Trophoblast cell (in vitro differentiated cells and primary cell): ENCODE data around the gene PATL2.
"Not testable (repeated sequence)": the region's sequence is repeated elsewhere in the genome, so short reads cannot be mapped to it uniquely, and the experiment has no call there.

Source experiments
- DNase-seq, 2 donors: peaks; one replicate each; pipeline ENCODE4 v3.0.0-alpha.2; 2016
- H2AFZ ChIP-seq: 2 replicates; pipeline ENCODE4 v1.6.1; 2013; ENCODE audit warnings: low read length, moderate library complexity, mild to moderate bottlenecking; ENCODE audit not compliant: insufficient read depth, poor library complexity
- H2AK5ac ChIP-seq: 2 replicates; pipeline ENCODE4 v1.6.1; 2013; ENCODE audit warnings: mild to moderate bottlenecking, low read length
- H2BK120ac ChIP-seq: 2 replicates; pipeline ENCODE4 v1.6.1; 2013; ENCODE audit warnings: low read length, mild to moderate bottlenecking, moderate library complexity; ENCODE audit not compliant: insufficient read depth, poor library complexity
- H2BK12ac ChIP-seq: 2 replicates; pipeline ENCODE4 v1.6.1; 2013; ENCODE audit warnings: mild to moderate bottlenecking, low read length, moderate library complexity
- H2BK5ac ChIP-seq: 2 replicates; pipeline ENCODE4 v1.6.1; 2013; ENCODE audit warnings: low read length, low read depth, moderate library complexity, mild to moderate bottlenecking; ENCODE audit not compliant: poor library complexity
- H3K14ac ChIP-seq: 2 replicates; pipeline ENCODE4 v1.6.1; 2013; ENCODE audit warnings: mild to moderate bottlenecking, low read length
- H3K18ac ChIP-seq: 2 replicates; pipeline ENCODE4 v1.6.1; 2013; ENCODE audit warnings: mild to moderate bottlenecking, low read length
- H3K23ac ChIP-seq: 2 replicates; pipeline ENCODE4 v1.6.1; 2013; ENCODE audit warnings: low read length
- H3K27ac ChIP-seq: 2 replicates; pipeline ENCODE4 v1.5.1; 2013; ENCODE audit warnings: low read depth, mild to moderate bottlenecking, inconsistent platforms, low read length, moderate library complexity
- H3K27me3 ChIP-seq: 2 replicates; pipeline ENCODE4 v1.6.1; 2013; ENCODE audit warnings: inconsistent platforms, mild to moderate bottlenecking, low read length, moderate library complexity; ENCODE audit not compliant: insufficient read depth
- H3K36me3 ChIP-seq, 2 experiments: 1 replicate in 1 of 2; 2 replicates in 1 of 2; pipeline ENCODE4 v1.6.1; 2013; ENCODE audit warnings: low read length in 2 of 2, mild to moderate bottlenecking in 2 of 2, moderate library complexity in 1 of 2; ENCODE audit not compliant: insufficient read depth in 2 of 2, control insufficient read depth in 1 of 2
- H3K4ac ChIP-seq: 2 replicates; pipeline ENCODE4 v1.6.1; 2013; ENCODE audit warnings: low read depth, mild to moderate bottlenecking, low read length, moderate library complexity
- H3K4me1 ChIP-seq, 2 experiments: 1 replicate in 1 of 2; 2 replicates in 1 of 2; pipeline ENCODE4 v1.6.1; 2013; ENCODE audit warnings: low read length in 2 of 2, mild to moderate bottlenecking in 2 of 2, moderate library complexity in 1 of 2; ENCODE audit not compliant: insufficient read depth in 2 of 2, control insufficient read depth in 1 of 2
- H3K4me2 ChIP-seq: 2 replicates; pipeline ENCODE4 v1.6.1; 2013; ENCODE audit warnings: inconsistent platforms, mild to moderate bottlenecking, low read length, moderate library complexity
- H3K4me3 ChIP-seq: 2 replicates; pipeline ENCODE4 v1.5.1; 2013; ENCODE audit warnings: mild to moderate bottlenecking, low read depth, low read length, inconsistent platforms
- H3K79me1 ChIP-seq: one replicate; pipeline ENCODE4 v1.6.1; 2013; ENCODE audit warnings: low read length
- H3K79me2 ChIP-seq: 2 replicates; pipeline ENCODE4 v1.6.1; 2013; ENCODE audit warnings: low read length, mild to moderate bottlenecking; ENCODE audit not compliant: control insufficient read depth, insufficient read depth, poor library complexity
- H3K9ac ChIP-seq: 2 replicates; pipeline ENCODE4 v1.6.1; 2013; ENCODE audit warnings: mild to moderate bottlenecking, low read length
- H3K9me3 ChIP-seq: 2 replicates; pipeline ENCODE4 v1.6.1; 2013; ENCODE audit warnings: low read depth, mild to moderate bottlenecking, control low read depth, inconsistent platforms, low read length; ENCODE audit not compliant: insufficient read depth
- H4K12ac ChIP-seq: 2 replicates; pipeline ENCODE4 v1.6.1; 2013; ENCODE audit warnings: low read depth, mild to moderate bottlenecking, low read length, moderate library complexity
- H4K8ac ChIP-seq: 2 replicates; pipeline ENCODE4 v1.6.1; 2013; ENCODE audit warnings: low read depth, mild to moderate bottlenecking, low read length, moderate library complexity
- H4K91ac ChIP-seq: one replicate; pipeline ENCODE4 v1.6.1; 2013; ENCODE audit warnings: low read depth, mild to moderate bottlenecking, low read length, moderate library complexity
- WGBS: extraction: QIAGEN DNeasy Blood & Tissue Kit; methylation state at CpG from one replicate; pipeline ENCODE4 v1.1.7; 2013; ENCODE audit warnings: missing lambda C conversion rate; ENCODE audit not compliant: insufficient read length, insufficient coverage; ENCODE audit errors: extremely low coverage; 5-methylcytosine and 5-hydroxymethylcytosine counted together

PATL2 gene

DNA sequence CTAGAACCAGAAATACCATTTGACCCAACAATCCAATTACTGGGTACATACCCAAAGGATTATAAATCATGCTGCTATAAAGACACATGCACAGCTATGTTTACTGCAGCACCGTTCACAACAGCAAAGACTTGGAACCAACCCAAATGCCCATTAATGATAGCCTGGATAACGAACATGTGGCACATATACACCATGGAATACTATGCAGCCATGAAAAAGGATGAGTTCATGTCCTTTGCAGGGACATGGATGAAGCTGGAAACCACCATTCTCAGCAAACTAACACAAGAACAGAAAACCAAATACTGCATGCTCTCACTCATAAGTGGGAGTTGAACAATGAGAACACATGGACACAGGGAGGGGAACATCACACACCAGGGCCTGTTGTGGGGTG, 21.8 kb downstream of the PATL2 start:
- no CpG with 5 or more reads among the region's 2 CpGs for WGBS
- H3K27me3 ChIP-seq, H2AK5ac ChIP-seq, H2AFZ ChIP-seq, H2BK5ac ChIP-seq, H3K27ac ChIP-seq, H3K79me2 ChIP-seq, H3K36me3 ChIP-seq, H2BK12ac ChIP-seq, H3K79me1 ChIP-seq, H3K4ac ChIP-seq, H3K23ac ChIP-seq, H4K12ac ChIP-seq, H3K4me1 ChIP-seq, H2BK120ac ChIP-seq, H4K91ac ChIP-seq, DNase-seq, H3K9ac ChIP-seq, H3K9me3 ChIP-seq, H3K18ac ChIP-seq, H3K14ac ChIP-seq, H4K8ac ChIP-seq, H3K4me3 ChIP-seq, H3K4me2 ChIP-seq: not testable (repeated sequence)

- H3K4ac ChIP-seq, H2BK5ac ChIP-seq, H2BK12ac ChIP-seq, H3K4me2 ChIP-seq, H3K79me2 ChIP-seq, H3K79me1 ChIP-seq, H3K36me3 ChIP-seq, H3K9me3 ChIP-seq, H3K18ac ChIP-seq, H2AK5ac ChIP-seq, H3K14ac ChIP-seq, H3K4me1 ChIP-seq, H3K4me3 ChIP-seq, H2BK120ac ChIP-seq, H3K9ac ChIP-seq, H3K27me3 ChIP-seq, H4K12ac ChIP-seq, H3K27ac ChIP-seq, DNase-seq, H2AFZ ChIP-seq, H3K23ac ChIP-seq: not testable (repeated sequence)
- Histone ChIP-seq H4K91ac (peak overlapping the region; percentile 35), H4K8ac (peak overlapping the region; percentile 33)
- WGBS: no CpG with 5 or more reads among the region's 8 CpGs
Observed at GRCh38 chr15:44682809-44683682, 28.1 kb downstream of the PATL2 start.

GRCh38 chr15:44682211-44682610, 28.9 kb downstream of the PATL2 start:
- no peak overlapping the region for H2BK5ac ChIP-seq
- no peak overlapping the region for H4K8ac ChIP-seq
- H3K4me2 ChIP-seq: no peak overlapping the region
- H3K9me3 ChIP-seq: no peaks in the 10 kb centered on the region
- no peak overlapping the region for H2BK120ac ChIP-seq
- no peaks in the 10 kb centered on the region for H3K27me3 ChIP-seq
- H2AK5ac ChIP-seq: no peak overlapping the region
- no peak overlapping the region for H2AFZ ChIP-seq
- DNase-seq: no peak
- H3K23ac ChIP-seq: no peak overlapping the region
- no peaks in the 10 kb centered on the region for H3K36me3 ChIP-seq
- H3K14ac ChIP-seq: no peak overlapping the region
- H3K18ac ChIP-seq: no peak overlapping the region
- H3K4me3 ChIP-seq: no peak overlapping the region
- H3K79me2 ChIP-seq: no peaks in the 10 kb centered on the region
- H3K79me1 ChIP-seq: peaks cover 2% of the 10 kb centered on the region
- no peak overlapping the region for H4K12ac ChIP-seq
- no peak overlapping the region for H2BK12ac ChIP-seq
- peaks cover 1 to 3% of the 10 kb centered on the region in 2 experiments for H3K4me1 ChIP-seq
- peak overlapping the region; percentile 68 for H3K9ac ChIP-seq
- WGBS: no CpG with 5 or more reads among the region's 2 CpGs
- H4K91ac ChIP-seq: no peak overlapping the region
- no peak overlapping the region for H3K4ac ChIP-seq
- H3K27ac ChIP-seq: no peak overlapping the region

DNA sequence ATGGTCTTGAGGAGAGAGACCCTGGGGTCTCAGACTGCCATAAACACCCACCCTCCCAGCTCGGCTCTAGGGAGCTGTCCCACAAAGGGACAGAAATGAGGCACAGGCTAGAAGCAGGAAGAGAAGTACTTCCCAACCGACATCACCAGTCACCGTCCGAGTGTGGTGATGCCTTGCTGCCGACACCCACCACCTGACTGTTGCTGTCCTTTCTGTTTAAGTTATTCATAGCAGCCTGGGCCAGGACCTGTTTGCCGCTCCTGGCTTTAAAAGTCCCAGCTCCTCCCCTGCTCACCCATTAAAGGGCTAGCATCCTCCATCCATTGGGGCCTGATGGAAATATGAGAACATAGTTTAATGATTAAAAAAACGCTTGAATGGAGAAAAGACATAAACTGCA, 34.4 kb downstream of the PATL2 start:
- H3K36me3 ChIP-seq: no peaks in the 10 kb centered on the region
- H3K9ac ChIP-seq: no peak overlapping the region
- H3K14ac ChIP-seq: no peak overlapping the region
- no peaks in the 10 kb centered on the region for H3K4me1 ChIP-seq
- no peak overlapping the region for H2BK12ac ChIP-seq
- no peak overlapping the region for H2BK120ac ChIP-seq
- H4K12ac ChIP-seq: no peak overlapping the region
- H2AFZ ChIP-seq: no peak overlapping the region
- H4K8ac ChIP-seq: no peak overlapping the region
- H3K4me3 ChIP-seq: no peak overlapping the region
- H4K91ac ChIP-seq: no peak overlapping the region
- no peaks in the 10 kb centered on the region for H3K79me1 ChIP-seq
- no peaks in the 10 kb centered on the region for H3K79me2 ChIP-seq
- no peak for DNase-seq
- no CpG with 5 or more reads among the region's 7 CpGs for WGBS
- no peak overlapping the region for H3K4ac ChIP-seq
- H3K27me3 ChIP-seq: no peaks in the 10 kb centered on the region
- H3K9me3 ChIP-seq: no peaks in the 10 kb centered on the region
- no peak overlapping the region for H2AK5ac ChIP-seq
- H3K18ac ChIP-seq: no peak overlapping the region
- no peak overlapping the region for H3K27ac ChIP-seq
- no peak overlapping the region for H3K4me2 ChIP-seq
- H2BK5ac ChIP-seq: no peak overlapping the region
- no peak overlapping the region for H3K23ac ChIP-seq
